Fibroblast of lung (primary cell): Measurements from ENCODE around the gene FZD10. TPM values are rescaled to one million over a fixed set of nuclear protein-coding genes. Genes with fewer than 3 reads are reported as not detected.

ENCODE experiments used
- DNase-seq, 2 donors: peaks; one replicate each; pipeline versions ENCODE4 v3.0.0 to v3.0.0-alpha.2; 2010; ENCODE audit warnings: low read depth in 2 of 2
- H2AFZ ChIP-seq: 2 replicates; pipeline ENCODE4 v1.5.1; 2012; ENCODE audit warnings: low read length, control low read depth, inconsistent platforms
- H3K27ac ChIP-seq: 2 replicates; pipeline ENCODE4 v1.5.1; 2011; ENCODE audit warnings: low read length, control low read depth; ENCODE audit not compliant: insufficient read depth
- H3K27me3 ChIP-seq: 2 replicates; pipeline ENCODE4 v1.5.1; 2011; ENCODE audit warnings: mild to moderate bottlenecking, low read length; ENCODE audit not compliant: control insufficient read depth, insufficient read depth
- H3K36me3 ChIP-seq: 2 replicates; pipeline ENCODE4 v1.5.1; 2011; ENCODE audit warnings: low read length; ENCODE audit not compliant: control insufficient read depth, insufficient read depth
- H3K4me1 ChIP-seq: 2 replicates; pipeline ENCODE4 v1.5.1; 2011; ENCODE audit warnings: low read length; ENCODE audit not compliant: control insufficient read depth, insufficient read depth; ENCODE audit errors: extremely low read depth
- H3K4me2 ChIP-seq: 2 replicates; pipeline ENCODE4 v1.5.1; 2011; ENCODE audit warnings: low read length, control low read depth; ENCODE audit not compliant: insufficient read depth; ENCODE audit errors: extremely low read depth
- H3K4me3 ChIP-seq, 4 experiments: fragments of 200-600 bp in 1 of 4; sonication (generic) in 1 of 4; replicated peaks in 1 of 4; 2 replicates each; pipeline ENCODE4 v1.5.1; 2011 to 2016; ENCODE audit warnings: low read length in 4 of 4, low read depth in 3 of 4, mild to moderate bottlenecking in 3 of 4, control low read depth in 2 of 4, inconsistent platforms in 1 of 4, mixed read lengths in 1 of 4; ENCODE audit not compliant: insufficient read depth in 1 of 4; ENCODE audit errors: control extremely low read depth in 1 of 4
- H3K79me2 ChIP-seq: 2 replicates; pipeline ENCODE4 v1.5.1; 2012; ENCODE audit warnings: mild to moderate bottlenecking, low read length, inconsistent platforms; ENCODE audit not compliant: control insufficient read depth, insufficient read depth
- H3K9ac ChIP-seq: 2 replicates; pipeline ENCODE4 v1.5.1; 2011; ENCODE audit warnings: mild to moderate bottlenecking, low read length, control low read depth; ENCODE audit not compliant: insufficient read depth
- H3K9me3 ChIP-seq: 2 replicates; pipeline ENCODE4 v1.5.1; 2012; ENCODE audit warnings: low read depth, low read length; ENCODE audit not compliant: control insufficient read depth, insufficient read depth
- H4K20me1 ChIP-seq: 2 replicates; pipeline ENCODE4 v1.5.1; 2011; ENCODE audit warnings: low read length; ENCODE audit not compliant: control insufficient read depth, insufficient read depth; ENCODE audit errors: extremely low read depth
- EZH2 ChIP-seq: IDR thresholded peaks from 2 replicates; pipeline ENCODE4 v1.5.1; 2012; ENCODE audit warnings: low read length, control low read depth, mild to moderate bottlenecking; ENCODE audit errors: missing control alignments
- polyA plus RNA-seq, 2 donors: library from polyadenylated mRNA; depleted of rRNA in 1 of 2; stranded (reverse) in 1 of 2; unstranded in 1 of 2; fragments of >200 nt; gene quantifications; 2 replicates each; pipeline ENCODE4 v1.2.1, GENCODE V29; 2011 to 2012; ENCODE audit warnings: missing spikeins in 1 of 2
- total RNA-seq: library from RNA; depleted of rRNA; stranded (reverse); fragments of >200 nt; gene quantifications from 2 replicates; pipeline ENCODE4 v1.2.1, GENCODE V29; 2014
- TF ChIP-seq, protein P1 (sequence below), 2 donors: IDR thresholded peaks in 1 of 2; conservative IDR thresholded peaks in 1 of 2; 1 replicate in 1 of 2; 2 replicates in 1 of 2; pipeline ENCODE4 v1.5.1; 2011 to 2012; ENCODE audit warnings: low read length in 2 of 2, control low read depth in 1 of 2, inconsistent platforms in 1 of 2, low read depth in 1 of 2, mild to moderate bottlenecking in 1 of 2

Gene FZD10
- total and polyA plus RNA-seq, 2 donors (not counting 1 experiment from before 2014, with no cell fraction given) = under 0.01 to 0.03 TPM

- no peaks in the 10 kb centered on the region for H3K36me3 ChIP-seq
- no peaks in the 10 kb centered on the region for H4K20me1 ChIP-seq
- H3K27me3 ChIP-seq = no peaks in the 10 kb centered on the region
- H3K79me2 ChIP-seq = no peaks in the 10 kb centered on the region
- TF ChIP-seq, protein P1, sequence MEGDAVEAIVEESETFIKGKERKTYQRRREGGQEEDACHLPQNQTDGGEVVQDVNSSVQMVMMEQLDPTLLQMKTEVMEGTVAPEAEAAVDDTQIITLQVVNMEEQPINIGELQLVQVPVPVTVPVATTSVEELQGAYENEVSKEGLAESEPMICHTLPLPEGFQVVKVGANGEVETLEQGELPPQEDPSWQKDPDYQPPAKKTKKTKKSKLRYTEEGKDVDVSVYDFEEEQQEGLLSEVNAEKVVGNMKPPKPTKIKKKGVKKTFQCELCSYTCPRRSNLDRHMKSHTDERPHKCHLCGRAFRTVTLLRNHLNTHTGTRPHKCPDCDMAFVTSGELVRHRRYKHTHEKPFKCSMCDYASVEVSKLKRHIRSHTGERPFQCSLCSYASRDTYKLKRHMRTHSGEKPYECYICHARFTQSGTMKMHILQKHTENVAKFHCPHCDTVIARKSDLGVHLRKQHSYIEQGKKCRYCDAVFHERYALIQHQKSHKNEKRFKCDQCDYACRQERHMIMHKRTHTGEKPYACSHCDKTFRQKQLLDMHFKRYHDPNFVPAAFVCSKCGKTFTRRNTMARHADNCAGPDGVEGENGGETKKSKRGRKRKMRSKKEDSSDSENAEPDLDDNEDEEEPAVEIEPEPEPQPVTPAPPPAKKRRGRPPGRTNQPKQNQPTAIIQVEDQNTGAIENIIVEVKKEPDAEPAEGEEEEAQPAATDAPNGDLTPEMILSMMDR (conservative IDR thresholded peaks at IDR 0.05 in 1 of 2, IDR thresholded peaks at IDR 0.05 in 1 of 2; ENCODE audit: low read depth in 1 of 2, low read length in 2 of 2) = no peak
- no peak for TF ChIP-seq EZH2
- no peak overlapping the region for H3K9ac ChIP-seq
- H3K27ac ChIP-seq = no peak overlapping the region
- no peak for DNase-seq
- H3K4me1 ChIP-seq = no peaks in the 10 kb centered on the region
- no peaks in the 10 kb centered on the region for H3K9me3 ChIP-seq
- H3K4me3 ChIP-seq = no peak overlapping the region
- no peak overlapping the region for H3K4me2 ChIP-seq
- no peak overlapping the region for H2AFZ ChIP-seq
Observed at GRCh38 chr12:130127912-130128789, 34.1 kb upstream of the FZD10 start.

DNA sequence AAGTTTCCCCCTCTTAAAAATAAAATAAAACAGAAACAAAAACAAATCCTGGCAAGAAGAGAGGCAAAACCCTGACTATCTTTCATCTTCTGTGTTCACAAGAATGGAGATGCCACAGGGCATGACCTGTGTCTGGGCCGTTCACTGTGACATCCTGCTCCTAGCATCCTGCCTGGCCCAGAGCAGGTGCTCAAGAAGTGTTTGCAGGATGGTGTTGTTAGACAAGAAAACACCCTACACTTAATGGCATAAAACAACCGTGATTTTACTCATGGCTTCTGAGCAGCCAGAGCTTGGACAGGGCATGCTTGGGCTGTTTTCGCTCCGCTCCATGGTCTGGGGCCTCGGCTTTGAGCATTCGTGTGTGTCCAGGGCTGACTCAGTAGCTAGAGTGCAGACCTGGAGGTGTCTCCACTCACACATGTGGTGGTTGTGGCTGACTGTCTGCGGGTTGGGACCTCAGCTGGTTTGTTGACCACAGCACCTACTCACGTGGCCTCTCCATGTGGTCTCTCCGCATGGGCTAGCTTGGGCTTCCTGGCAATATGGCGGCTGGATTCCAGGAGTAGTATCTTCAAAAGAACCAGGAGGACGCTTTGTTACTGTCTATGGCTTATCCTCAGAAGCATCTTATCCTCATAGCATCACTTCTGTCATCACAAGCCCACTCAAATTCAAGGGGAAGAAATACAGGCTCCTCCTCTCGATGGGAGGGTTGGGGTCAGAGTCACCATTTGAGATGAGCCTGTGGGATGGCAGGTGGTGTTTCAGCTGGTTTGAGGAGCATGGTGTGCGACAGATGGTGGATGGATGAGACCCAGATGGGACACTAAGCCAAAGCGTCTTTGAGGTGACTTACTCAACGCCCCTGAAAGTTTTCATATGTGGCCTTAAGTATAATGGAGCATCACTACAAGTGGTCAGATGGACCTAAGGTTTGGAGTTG is 33.2 kb upstream of the FZD10 start:
- Histone ChIP-seq H3K79me2 (no peaks in the 10 kb centered on the region), H2AFZ (no peak overlapping the region), H3K4me1 (no peaks in the 10 kb centered on the region), H4K20me1 (no peaks in the 10 kb centered on the region), H3K4me3 (no peak overlapping the region), H3K9me3 (no peaks in the 10 kb centered on the region), H3K27me3 (no peaks in the 10 kb centered on the region), H3K36me3 (no peaks in the 10 kb centered on the region), H3K4me2 (no peak overlapping the region), H3K9ac (no peak overlapping the region), H3K27ac (no peak overlapping the region)
- no peak for DNase-seq
- TF ChIP-seq EZH2 = no peak

- Histone ChIP-seq H3K36me3 (no peaks in the 10 kb centered on the region), H3K27me3 (no peaks in the 10 kb centered on the region), H3K9me3 (no peaks in the 10 kb centered on the region), H3K79me2 (no peaks in the 10 kb centered on the region), H3K4me3 (no peak overlapping the region), H2AFZ (no peak overlapping the region), H4K20me1 (no peaks in the 10 kb centered on the region), H3K9ac (no peak overlapping the region), H3K4me2 (no peak overlapping the region), H3K27ac (no peak overlapping the region), H3K4me1 (no peaks in the 10 kb centered on the region)
- TF ChIP-seq, protein P1 (conservative IDR thresholded peaks at IDR 0.05 in 1 of 2, IDR thresholded peaks at IDR 0.05 in 1 of 2; ENCODE audit: low read depth in 1 of 2, low read length in 2 of 2) = no peak
- no peak for TF ChIP-seq EZH2
- DNase-seq = no peak
Observed at GRCh38 chr12:130130346-130130745, 31.9 kb upstream of the FZD10 start.
